Activated T-cell treated with anti-CD3 and anti-CD28 coated beads, Interleukin-2, amount 50 U/mL, for 24 hours (primary cell): Measurements from ENCODE around the gene HAAO.

Experiments
- DNase-seq: peaks from one replicate; pipeline ENCODE4 v3.0.0-alpha.2; 2020
- H3K27ac Mint-ChIP-seq: 2 replicates; pipeline ENCODE4 v1.8.0; 2020; ENCODE audit warnings: mild to moderate bottlenecking, mixed read lengths
- H3K27me3 Mint-ChIP-seq: 2 replicates; pipeline ENCODE4 v1.8.0; 2020; ENCODE audit warnings: mixed read lengths
- H3K36me3 Mint-ChIP-seq: 2 replicates; pipeline ENCODE4 v1.8.0; 2020; ENCODE audit warnings: low read depth, mixed read lengths
- H3K4me1 Mint-ChIP-seq: 2 replicates; pipeline ENCODE4 v1.8.0; 2020; ENCODE audit warnings: low read depth, mixed read lengths
- H3K4me3 Mint-ChIP-seq: 2 replicates; pipeline ENCODE4 v1.8.0; 2020; ENCODE audit warnings: mild to moderate bottlenecking, moderate library complexity, mixed read lengths
- H3K9me3 Mint-ChIP-seq: 2 replicates; pipeline ENCODE4 v1.8.0; 2020; ENCODE audit warnings: mixed read lengths

Gene HAAO

DNA sequence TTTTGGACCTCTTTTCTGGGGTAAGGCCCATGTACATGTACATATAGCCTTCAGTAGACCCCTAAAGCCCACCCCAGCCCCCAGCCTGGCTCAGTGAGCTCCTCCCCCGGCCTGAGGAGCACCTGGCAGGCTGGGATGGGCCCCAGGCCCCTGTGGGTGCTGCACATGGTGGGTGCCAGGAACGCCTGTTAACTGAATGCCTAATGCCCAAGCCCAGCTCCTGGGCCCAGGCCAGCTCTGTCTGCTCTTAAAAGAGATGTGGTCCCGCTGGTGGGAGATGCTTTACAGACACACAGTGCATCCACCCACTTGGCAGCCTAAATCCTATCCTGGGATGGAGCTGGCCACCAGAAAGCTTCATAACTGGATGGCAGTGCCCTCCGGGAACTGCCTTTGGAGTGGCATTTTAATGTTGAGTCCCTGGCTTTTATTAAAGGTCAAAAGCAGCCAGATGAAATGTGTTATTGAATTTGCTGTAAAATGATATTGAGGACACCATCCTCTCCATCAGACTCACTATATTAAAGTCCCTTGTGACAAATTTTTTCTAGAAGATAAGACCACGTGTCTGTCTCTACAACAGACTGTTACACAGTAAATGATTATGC is 20.7 kb downstream of the HAAO start:
- Mint-ChIP-seq H3K27ac (no peak overlapping the region), H3K36me3 (no peaks in the 10 kb centered on the region), H3K4me3 (no peak overlapping the region), H3K4me1 (peaks cover 12% of the 10 kb centered on the region), H3K27me3 (no peaks in the 10 kb centered on the region), H3K9me3 (no peaks in the 10 kb centered on the region)
- DNase-seq = no peak

DNA sequence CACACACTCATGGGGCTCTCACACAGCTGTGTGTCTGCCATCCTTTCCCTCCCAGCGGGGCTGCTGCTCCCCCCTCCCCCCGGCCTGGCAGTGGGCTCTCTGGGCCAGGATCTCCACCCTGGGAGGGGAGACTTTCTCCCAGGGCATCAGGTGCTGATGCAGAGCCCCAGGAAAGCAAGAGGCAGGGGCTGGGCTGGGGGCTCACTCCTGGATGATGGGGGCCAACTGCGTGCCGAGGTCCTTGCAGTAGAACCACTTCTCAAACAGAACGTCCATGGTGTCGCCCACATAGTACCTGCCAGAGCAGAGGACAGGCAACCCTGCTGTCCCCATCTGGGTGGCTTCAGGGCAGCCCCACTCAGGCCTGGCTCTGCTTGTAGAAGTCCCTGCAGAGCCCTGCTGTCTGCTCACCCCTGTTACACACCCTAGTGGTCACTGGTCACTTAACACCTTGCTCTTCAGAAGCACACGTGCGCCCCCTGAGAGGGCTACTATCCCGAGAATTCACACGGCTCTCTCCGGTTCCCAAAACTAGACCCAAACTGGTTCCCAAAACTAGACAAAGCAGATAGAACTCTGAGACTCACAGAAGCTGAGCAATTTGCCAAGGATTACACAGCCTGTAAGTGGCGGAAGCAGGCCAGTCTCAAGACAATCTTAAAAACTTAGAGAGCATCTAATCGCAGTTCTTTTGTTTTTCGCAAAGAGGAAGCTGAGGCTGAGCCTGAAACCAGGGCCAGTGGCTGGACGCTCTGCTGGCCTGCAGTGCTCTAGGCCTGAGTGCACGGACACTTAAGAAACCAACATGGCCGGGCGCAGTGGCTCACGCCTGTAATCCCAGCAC is 21.9 kb downstream of the HAAO start:
- Mint-ChIP-seq H3K4me3 (no peak overlapping the region), H3K9me3 (no peaks in the 10 kb centered on the region), H3K36me3 (no peaks in the 10 kb centered on the region), H3K27me3 (no peaks in the 10 kb centered on the region), H3K27ac (no peak overlapping the region), H3K4me1 (peaks cover 5% of the 10 kb centered on the region)
- no peak for DNase-seq

DNA sequence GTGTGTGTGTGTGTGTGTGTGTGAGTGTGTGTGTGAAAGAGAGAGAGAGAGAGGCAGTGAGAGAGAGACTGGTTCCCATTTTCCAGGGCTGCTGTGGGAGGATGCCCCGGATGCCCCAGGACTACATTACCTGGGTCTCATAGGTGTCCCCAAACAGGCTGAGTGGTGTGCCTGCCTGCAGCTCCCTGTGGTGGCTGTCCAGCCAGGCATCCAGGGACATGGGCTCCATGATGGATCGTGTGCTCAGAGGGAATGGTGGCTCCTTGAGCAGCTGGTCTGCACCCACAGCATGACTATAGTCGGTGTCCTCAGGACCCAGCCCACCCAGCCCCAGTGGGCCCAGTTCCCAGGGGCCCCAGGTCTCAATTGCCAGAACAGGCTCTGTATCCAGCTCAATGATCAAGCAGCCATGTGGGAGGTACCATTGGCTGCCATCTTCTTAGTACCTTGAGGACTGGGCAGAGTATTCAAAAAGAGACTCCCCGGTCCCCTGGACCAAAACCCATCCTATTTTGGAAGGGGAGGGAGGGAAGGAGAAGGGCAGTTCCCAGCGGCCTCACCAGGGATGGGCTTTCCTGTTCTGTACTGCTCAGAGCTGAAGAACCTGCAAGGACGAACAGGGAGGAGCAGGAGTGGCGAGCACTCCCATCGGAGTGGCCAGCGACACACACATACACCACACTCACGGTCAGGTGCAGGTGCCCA is 22.6 kb downstream of the HAAO start:
- H3K4me3 Mint-ChIP-seq = no peak overlapping the region
- no peak for DNase-seq
- no peak overlapping the region for H3K27ac Mint-ChIP-seq
- no peaks in the 10 kb centered on the region for H3K27me3 Mint-ChIP-seq
- no peaks in the 10 kb centered on the region for H3K4me1 Mint-ChIP-seq
- no peaks in the 10 kb centered on the region for H3K9me3 Mint-ChIP-seq
- no peaks in the 10 kb centered on the region for H3K36me3 Mint-ChIP-seq

DNA sequence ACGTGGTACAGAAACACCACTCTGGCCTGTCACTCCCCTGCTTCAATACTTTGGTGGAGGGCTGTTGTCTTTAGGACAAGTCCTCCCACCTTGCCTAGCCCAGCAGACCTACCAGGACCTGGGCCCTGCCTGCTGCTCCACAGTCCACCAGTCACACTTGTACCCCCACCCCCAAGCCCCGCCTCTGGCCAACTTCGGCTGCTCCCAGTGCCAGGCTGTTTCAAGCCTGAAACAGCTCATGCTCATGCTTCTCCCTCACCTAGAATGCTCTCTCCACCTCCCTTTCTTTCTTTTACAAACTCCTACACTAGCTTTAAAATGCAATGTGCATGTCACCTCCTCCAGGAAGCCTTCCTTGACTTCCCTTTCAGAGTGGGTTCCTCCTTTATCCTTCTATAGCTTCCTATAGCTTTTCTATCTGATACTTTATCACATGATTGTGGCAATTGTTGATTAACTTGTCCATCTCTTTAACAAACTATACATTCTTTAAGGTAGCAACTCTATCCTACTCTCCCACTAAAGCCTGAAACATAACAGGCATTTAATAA is 23.6 kb downstream of the HAAO start:
- H3K4me3 Mint-ChIP-seq = no peak overlapping the region
- H3K9me3 Mint-ChIP-seq = no peaks in the 10 kb centered on the region
- no peaks in the 10 kb centered on the region for H3K36me3 Mint-ChIP-seq
- DNase-seq = no peak
- H3K27me3 Mint-ChIP-seq = no peaks in the 10 kb centered on the region
- H3K27ac Mint-ChIP-seq = no peak overlapping the region
- no peaks in the 10 kb centered on the region for H3K4me1 Mint-ChIP-seq

DNA sequence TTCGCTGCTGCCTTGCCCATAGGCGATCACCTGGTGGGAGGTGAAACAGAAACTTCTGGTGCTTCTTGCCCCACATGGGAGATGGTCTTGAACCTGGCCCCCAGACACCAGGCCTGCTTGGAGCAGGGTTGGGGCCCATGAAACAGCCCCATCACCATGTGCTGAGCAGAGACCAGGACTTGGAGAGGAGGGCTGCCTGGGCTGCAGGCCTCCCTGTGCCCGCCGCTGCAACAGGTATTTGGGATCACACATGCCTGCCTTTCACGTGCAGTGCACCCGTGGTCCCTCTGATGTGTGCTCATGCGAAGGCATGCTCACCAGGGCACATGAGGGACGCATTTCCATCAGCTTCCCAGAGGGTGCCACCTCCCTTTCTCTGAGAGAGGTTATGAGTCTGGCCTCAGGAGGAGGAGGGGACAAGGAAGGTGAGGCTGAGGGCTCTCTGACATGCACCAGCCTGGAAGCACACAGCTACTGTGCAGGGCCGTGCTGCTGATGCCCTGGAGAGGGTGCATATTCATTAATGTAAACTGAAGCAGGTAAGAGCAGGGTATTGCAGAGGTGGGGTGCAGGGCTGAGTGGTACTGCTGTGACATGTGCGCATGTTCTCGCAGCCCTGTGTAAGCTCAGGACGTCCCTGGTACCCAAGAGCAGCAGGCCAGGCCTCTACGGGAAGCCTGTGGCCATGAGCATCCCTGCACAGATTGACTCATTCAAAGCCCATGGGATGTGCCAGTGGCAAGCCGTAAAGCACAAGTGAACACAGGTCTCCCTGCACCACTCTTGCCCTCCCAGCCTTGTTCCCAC is 24.3 kb downstream of the HAAO start:
- Mint-ChIP-seq H3K27me3 (no peaks in the 10 kb centered on the region), H3K27ac (no peak overlapping the region), H3K9me3 (no peaks in the 10 kb centered on the region), H3K4me1 (no peaks in the 10 kb centered on the region), H3K36me3 (no peaks in the 10 kb centered on the region), H3K4me3 (no peak overlapping the region)
- no peak for DNase-seq

DNA sequence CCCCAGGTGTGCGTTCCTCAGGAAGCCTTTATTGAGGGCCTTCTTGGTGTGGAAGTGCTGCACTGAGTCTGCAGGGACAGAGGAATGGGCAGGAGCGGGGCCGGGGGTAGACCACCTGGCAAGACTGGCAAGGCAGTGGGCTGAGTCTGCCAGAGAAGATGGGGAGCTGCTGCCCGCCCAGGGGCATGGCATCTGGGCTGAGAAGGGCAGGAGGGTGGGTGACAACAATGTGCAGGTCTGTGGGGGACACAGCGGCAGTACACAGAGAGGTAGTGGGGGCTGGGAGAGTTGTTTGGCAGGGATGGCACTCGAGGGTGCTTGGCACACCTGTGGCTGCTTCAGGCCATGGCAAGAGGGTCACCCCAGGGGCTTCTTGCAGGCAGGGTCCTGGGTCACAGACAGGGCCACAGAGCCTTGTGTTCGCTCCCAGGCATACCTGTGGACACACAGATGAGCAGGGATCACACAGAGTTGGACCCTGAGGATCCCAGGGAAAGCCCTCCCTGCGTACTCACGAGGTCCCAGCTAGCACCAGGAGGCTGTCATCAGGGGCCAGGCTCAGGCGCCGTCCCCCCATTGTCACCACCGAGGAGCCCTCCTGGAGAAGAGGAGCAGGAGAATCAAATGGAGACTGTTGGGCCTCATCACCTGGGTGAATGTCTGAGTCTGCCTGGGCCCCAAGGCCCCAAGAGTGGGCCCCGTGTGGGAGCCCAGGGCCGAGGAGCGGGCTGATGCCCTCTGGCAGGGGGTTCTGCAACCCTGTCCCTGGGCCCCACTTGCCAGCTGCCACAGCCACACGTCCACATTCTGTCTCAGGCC is 25.1 kb downstream of the HAAO start:
- peaks cover 2% of the 10 kb centered on the region for H3K36me3 Mint-ChIP-seq
- no peaks in the 10 kb centered on the region for H3K27me3 Mint-ChIP-seq
- DNase-seq = no peak
- H3K9me3 Mint-ChIP-seq = no peaks in the 10 kb centered on the region
- H3K27ac Mint-ChIP-seq = no peak overlapping the region
- no peaks in the 10 kb centered on the region for H3K4me1 Mint-ChIP-seq
- no peak overlapping the region for H3K4me3 Mint-ChIP-seq

DNA sequence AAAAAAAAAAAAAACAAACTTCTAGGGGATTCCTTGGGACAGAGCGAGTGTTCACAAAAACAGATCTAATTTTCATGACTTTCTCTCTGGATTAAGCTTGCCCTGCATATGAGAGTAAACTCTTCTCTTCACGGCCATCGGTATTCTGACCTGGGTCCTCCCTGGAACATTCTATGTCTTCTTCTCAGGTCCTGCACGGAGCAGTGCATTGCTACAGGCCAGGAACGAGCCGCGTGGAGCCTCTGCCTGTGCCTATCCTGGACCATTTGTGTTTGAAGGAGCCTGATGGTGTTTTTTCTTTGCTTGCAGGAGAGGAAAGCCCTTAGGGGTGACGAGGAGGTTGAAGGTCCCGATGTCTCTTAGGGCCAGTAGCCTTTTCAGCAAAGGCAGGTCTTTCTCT is 26.7 kb downstream of the HAAO start:
- Mint-ChIP-seq H3K4me3 (no peak overlapping the region), H3K36me3 (peaks cover 2% of the 10 kb centered on the region), H3K9me3 (no peaks in the 10 kb centered on the region), H3K4me1 (no peaks in the 10 kb centered on the region), H3K27me3 (no peaks in the 10 kb centered on the region), H3K27ac (no peak overlapping the region)
- DNase-seq = no peak

DNA sequence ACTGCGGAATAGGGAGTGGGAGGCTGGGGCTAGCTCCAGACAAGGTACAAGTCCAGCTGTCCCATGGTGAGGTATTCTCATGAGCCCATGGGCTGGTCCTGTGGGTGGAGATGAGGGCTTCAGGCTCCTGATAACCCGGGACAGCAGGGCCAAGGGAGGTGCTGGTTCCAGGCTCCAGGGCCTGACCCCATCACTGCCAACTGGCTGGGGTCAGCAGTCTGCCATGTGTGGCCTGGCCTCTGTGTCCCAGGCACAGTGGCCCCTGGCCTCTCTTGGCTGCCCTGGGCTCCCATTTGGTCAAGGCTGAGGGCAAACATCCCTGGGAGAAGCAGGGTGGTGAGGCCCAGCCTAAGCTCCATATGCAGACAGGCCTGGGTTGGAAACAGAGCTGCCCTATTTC is 27.5 kb downstream of the HAAO start:
- Mint-ChIP-seq H3K4me3 (no peak overlapping the region), H3K27me3 (no peaks in the 10 kb centered on the region), H3K4me1 (no peaks in the 10 kb centered on the region), H3K9me3 (no peaks in the 10 kb centered on the region), H3K36me3 (peaks cover 2% of the 10 kb centered on the region), H3K27ac (no peak overlapping the region)
- no peak for DNase-seq

DNA sequence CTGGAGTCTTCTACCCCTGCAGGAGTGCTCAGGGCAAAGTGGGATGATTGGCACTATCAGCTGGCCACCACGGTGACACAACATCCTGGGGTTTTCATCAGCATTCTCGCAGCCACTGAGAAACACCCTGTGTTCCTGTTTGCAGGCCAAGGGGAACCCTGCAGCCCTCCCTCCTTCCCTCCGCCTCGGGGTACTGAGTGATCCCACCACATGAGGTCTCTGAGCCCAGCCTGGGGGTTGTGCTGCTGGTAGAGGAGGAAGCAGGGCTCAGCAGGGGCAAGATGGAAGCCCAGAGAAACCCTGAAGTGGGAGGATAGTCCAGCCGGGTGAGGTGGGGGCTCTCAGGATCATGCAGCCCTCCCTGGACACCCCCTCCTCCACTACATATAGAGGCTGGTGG is 28.3 kb downstream of the HAAO start, which contains the start of gene OXER1:
TSS of gene OXER1 (minus strand) at position 40 of the 400 bp plus-strand sequence. CDS start 73 bp downstream, outside the sequence.
- Mint-ChIP-seq H3K9me3 (no peaks in the 10 kb centered on the region), H3K4me1 (no peaks in the 10 kb centered on the region), H3K36me3 (peaks cover 2% of the 10 kb centered on the region), H3K27ac (no peak within 1 kb of the TSS), H3K4me3 (no peak within 1 kb of the TSS), H3K27me3 (no peaks in the 10 kb centered on the region)
- DNase-seq = no peak

DNA sequence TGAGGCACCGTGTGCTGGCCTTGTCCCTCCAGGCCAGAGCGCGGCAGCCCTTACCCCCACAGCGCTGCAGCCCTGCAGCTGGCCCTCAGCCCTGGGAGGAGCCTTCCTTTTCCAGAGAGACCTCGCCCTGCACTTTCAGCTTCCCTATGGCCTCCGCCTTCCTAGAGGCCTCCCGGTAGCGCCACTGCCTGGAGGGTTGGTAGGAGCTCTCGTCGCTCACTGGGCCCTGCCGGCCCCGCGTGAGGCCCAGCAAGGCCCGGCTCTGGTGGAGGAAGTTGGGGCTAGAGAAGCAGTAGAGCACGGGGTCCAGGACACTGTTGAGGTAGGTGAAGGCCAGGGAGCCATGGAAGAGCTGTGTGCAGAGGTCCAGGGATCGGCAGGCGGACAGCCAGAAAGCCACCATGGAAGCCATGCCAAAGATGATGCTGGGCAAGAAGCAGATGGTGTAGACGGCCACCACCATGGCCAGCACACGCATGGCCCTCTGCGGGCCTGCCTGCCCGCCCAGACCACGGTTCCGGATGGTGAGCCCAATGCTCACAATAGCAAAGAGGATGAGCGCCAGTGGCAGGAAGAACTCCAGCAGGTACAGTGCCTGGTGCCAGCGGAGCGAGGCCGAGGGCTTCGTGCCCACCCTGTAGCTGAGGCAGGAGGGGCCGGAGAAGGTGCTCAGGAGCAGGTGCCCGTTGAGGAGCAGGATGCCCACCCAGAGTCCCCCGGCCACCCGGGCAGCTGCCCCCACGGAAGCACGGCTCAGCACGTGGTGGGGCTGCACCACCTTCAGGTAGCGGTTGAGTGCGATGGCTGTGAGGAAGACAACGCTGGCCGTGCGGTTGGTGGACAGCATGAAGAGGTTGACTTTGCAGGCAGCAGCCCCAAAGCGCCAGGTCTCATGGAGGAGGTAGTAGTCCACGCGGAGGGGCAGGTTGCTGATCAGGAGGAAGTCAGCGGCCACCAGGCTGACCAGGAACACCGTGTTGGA is 29.3 kb downstream of the HAAO start:
- Mint-ChIP-seq H3K36me3 (peaks cover 2% of the 10 kb centered on the region), H3K9me3 (no peaks in the 10 kb centered on the region), H3K27me3 (no peaks in the 10 kb centered on the region), H3K4me3 (no peak overlapping the region), H3K4me1 (no peaks in the 10 kb centered on the region), H3K27ac (no peak overlapping the region)
- no peak for DNase-seq

DNA sequence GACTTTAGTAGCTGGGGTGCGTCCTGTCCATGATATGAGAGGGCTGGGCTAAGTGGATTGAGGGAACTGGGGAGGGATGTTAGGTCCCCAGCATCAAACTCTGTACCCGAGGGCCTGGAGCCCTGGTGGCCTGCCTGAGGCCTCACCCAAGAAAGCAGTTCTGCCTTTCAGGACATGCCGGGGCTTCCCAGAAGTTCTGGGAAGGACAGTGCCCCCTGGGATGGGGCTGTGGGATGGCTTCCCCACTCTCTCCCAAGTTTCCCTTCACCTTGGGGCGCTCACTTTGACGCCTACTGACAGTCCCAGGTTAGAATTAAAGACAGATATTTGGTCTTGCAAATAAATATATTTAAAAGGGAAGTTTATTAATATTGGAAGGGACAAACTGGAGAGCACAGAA is 30.2 kb downstream of the HAAO start:
- Mint-ChIP-seq H3K9me3 (no peaks in the 10 kb centered on the region), H3K27me3 (no peaks in the 10 kb centered on the region), H3K27ac (no peak overlapping the region), H3K4me3 (no peak overlapping the region), H3K4me1 (no peaks in the 10 kb centered on the region), H3K36me3 (peaks cover 2% of the 10 kb centered on the region)
- DNase-seq = no peak

DNA sequence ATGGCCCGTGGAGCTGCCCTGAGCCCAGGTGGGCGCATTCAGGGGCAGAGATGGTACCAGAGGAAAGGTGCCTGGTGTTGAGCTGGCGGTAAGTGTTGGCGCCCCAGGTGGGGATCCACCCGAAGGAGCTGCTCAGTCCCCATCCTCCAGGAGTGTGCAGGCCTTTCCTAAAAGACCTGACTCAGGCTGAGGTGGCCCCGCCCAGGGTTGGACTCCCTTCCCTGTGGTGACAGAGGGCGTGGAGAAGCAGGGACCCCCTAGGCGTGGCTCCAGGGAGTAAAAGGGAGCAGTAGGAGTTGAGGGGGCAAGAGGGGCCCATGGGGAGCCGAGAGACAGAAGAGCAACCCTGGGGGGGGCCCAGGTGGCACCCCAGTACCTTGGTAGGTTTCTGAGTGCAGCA is 30.8 kb downstream of the HAAO start:
- Mint-ChIP-seq H3K27ac (no peak overlapping the region), H3K27me3 (no peaks in the 10 kb centered on the region), H3K36me3 (peaks cover 2% of the 10 kb centered on the region), H3K4me3 (no peak overlapping the region), H3K9me3 (no peaks in the 10 kb centered on the region), H3K4me1 (no peaks in the 10 kb centered on the region)
- no peak for DNase-seq

DNA sequence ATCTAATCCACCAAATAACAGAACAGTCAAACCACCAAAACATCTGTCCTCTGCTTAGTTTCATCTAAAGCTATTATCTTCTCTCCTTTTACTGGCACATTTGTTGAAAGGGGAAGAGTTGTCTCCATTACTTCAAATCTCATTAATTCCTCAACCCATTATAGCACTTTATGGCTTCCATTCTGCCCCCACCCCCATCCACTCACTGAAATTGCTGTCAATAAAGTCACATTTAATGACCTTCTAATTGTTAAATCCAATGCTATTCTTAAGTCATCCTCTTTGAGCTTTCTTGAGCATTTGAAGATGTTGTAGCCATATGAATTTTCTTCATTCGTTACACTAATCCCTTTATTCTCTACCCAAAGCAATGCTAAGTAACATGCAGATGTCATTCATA is 33.6 kb downstream of the HAAO start:
- Mint-ChIP-seq H3K4me1 (peaks cover 5% of the 10 kb centered on the region), H3K27ac (no peak overlapping the region), H3K27me3 (no peaks in the 10 kb centered on the region), H3K9me3 (no peaks in the 10 kb centered on the region), H3K36me3 (peaks cover 3% of the 10 kb centered on the region), H3K4me3 (no peak overlapping the region)
- no peak for DNase-seq
